GM21717 (cell line): Measurements from ENCODE around the gene BAHD1.
"Not testable (repeated sequence)": the region's sequence is repeated elsewhere in the genome, so short reads cannot be mapped to it uniquely, and the experiment has no call there.

Source experiments
- ATAC-seq: cut with Tn5 transposase; IDR thresholded peaks from one replicate; pipeline ENCODE4 v1.9.1; 2021; ENCODE audit warnings: mild to moderate bottlenecking, moderate library complexity; ENCODE audit not compliant: unreplicated experiment

The BAHD1 gene

DNA sequence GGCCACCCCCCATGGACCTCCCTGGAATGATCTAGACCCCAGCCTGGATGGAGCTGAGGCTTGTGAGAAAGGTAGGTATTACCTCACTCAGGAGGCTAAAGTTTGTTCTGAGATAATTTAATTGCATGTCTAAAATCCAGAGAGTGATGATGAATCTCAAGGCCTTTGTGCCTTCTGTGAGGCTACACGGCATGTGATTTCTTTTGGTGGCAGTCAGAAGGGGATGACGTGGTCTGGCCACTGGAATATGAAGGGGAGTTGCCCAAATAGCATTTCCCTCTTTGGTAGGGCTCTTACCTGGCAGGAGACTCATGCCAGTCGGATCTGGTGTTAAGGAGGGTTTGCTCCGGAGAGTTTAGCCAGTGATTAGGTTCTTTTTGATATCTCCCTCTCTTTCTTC, 2.5 kb downstream of the BAHD1 start:
- ATAC-seq = no peak

DNA sequence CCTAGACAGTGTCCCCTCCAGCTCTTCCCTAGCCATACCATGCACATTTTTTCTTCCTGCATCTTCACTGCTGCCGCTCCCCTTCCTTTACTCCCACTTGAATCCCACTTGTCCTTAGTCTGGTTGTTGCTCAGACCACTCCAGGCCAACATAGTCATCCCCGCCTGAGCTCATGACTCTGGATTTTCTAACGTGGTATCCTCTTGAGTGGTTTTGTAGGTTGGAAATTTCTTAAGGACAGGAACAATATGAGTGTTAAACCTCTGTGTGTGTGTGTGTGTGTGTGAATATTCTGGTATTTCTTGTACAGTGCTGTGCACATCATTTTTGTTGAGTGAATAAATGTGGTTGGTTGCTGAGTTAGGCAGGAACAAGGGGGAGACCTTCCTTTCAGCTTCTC, 3.1 kb downstream of the BAHD1 start:
- ATAC-seq = no peak

DNA sequence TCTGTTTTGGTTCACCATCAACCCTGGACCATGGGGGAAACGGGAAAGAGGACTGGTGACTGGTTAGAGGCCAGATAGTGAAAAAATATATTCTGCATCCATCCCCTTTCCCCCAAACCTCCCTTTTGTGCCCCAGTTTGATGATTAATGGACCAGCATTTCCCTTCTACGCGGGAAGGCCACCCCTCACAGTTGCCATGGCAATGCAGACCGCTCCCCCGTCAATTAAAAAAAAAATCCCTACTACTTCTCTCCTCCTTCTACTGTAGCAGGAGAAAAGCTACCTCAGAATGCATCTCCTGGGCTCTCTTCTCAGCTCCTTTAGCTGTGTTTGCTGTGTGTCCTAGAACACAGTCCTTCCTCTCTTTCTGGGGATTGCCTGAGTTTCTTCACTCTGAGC, 4.0 kb downstream of the BAHD1 start:
- no peak for ATAC-seq

DNA sequence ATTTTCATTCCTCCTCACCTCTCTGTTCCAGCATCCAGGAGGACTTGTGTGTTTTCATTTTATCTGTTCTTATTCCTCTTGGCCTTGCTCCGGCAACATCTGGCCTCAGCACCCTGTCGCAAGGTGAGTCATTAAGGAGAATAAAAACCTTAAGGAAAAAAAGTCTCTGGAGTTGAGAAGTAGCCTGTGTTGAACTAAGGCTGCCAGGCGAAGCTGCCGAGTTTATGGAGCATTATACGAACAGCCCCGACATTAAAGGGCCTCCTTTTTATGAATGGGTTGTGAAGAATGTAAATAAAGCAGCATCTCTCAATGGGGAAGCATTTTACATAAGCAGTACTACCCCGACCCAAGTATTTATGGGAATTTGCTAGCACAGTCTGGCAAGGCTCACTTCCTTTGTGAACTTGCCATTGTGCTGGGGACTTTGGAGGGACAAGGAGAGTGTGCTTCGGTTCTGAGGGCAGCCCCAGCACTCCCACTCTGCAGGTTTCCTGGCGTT, 4.7 kb downstream of the BAHD1 start:
- no peak for ATAC-seq

DNA sequence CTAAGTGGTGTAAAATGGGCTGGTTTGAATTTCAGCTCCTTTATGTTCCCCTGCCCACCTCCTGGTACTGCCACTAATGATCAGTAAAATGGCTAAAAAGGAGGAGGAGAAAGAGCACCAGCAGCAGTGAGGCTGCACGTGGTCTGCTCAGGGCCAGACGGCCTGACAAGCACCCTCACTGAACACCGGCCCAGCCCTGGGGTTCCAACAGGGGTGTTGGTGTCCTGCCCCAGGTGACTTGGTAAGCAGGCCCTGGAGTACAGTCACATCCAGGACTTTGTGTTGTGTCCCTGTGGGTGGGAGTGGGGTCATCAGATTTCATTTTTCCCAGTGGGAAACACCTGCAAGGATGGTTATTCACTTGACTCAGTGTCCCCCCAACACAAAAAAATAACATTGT, 5.4 kb downstream of the BAHD1 start:
- no peak for ATAC-seq

DNA sequence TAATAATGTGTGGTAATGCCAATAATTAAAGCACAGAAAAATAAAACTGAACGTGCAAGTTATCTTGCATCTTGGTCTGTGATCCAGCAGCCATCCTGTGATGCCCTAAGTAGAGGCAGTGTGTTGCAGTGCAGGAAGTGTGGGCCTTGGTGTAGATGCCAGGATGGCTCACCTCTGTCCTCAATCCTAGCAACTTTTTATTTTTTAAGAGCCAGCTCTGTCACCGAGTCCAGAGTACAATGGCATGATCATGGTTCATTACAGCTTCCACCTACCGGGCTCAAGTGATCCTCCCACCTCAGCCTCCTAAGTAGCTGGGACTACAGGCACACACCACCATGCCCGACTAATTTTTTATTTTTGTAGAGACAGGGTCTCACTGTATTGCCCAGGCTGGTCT, 7.6 kb downstream of the BAHD1 start:
- ATAC-seq = no peak

DNA sequence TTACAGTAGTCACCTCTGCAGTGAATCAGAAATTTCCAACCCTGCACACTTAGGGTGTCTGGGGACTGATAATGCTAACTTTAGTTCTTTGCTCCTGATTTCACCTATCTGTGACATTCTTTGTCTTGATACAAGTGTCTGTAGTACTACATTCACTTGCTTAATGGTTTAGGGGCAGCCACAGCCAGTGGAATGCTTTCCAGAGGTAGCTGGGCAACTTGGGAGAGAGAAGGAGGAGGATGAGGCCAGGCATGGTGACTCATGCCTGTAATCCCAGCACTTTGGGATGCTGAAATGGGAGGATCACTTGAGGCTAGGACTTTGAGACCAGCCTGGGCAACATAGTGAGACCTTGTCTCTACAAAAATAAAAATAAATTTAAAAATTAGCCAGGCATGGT, 8.5 kb downstream of the BAHD1 start:
- ATAC-seq = no peak

DNA sequence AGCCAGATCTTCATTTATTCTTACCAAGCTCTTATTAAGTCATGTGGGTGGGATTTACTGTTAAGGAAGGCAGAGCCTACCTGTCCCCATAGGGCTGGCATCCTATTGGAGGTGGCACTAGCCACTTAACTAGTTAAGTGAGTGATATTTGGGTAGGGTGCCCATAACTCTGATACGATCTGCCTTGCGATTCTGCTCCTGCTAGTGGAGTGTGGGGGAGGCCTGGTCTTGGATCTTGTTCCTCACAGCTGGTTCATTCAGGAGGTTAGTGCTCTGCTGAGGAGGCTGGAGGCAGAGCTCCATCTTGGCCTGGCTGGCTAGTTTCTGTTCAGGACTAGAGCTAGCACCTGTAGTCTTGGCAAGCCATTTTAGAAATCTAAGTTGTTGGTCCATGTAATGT, 9.3 kb downstream of the BAHD1 start:
- ATAC-seq = no peak

DNA sequence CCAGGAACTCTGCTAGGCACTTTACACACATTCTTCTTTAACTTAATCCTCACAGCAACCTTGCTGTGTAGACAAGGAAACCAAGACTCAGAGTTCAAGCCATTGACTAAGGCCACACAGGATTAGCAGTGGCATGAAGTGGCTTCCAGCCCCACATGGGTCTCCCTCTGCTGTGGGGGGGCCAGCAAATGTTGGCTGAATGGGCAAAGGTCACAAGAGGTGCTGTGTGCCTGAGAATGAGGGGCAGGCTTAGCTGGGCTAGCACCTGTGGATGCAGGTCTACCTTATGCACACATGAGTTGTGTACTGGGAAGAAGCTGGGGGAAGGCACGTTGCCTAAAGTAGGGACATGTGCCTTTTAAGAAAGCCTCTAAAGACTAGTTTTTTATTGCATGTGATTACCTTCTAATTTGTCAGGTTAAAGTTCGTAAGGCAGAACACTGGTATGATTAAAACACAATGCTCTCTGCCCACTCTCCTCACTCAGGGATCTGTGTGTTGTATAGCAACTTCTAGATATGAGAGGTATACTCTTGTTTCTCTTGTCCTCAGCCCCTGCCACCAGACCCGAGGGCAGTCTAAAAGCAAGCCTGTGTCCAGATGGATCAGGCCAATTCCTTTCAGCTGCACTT, 10.9 kb downstream of the BAHD1 start:
- no peak for ATAC-seq

DNA sequence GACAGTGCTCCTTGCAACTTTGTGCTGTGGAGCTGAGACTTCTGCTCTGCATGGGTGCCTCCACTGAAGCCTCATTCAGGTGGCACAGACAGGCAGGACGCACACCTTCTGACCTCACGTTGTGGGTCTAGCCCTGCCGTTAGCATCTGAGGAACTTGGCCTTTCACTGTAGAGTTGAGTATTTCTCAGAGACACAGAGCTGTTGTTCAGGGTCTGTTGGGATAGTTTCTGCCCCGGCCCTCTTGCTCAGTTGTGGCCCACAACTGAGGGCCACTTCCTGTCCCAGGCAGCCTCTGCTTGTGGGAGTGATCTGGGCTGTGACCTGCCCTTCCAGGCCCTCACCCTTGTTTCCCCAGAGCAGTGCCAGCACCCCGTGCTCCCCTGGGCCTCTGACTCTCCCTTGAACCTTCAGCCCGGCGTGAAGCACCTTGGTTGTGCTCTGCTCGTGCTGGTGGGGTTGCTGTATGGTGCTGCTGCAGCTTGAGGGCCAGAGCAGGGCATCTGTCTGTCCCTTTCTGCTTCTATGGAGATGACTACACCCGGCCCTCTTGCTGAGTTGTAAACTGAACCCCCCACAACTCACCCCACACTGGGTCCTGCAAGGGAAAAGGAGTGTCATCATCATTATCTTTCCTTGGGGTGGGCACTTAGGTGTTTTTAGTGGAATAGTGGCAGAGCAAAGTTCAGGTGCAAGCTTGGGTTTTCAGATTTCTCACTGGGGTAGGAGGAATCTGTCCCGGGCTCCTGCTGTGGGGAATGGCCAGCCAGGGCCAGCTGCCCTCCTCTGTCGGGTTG, 11.7 kb downstream of the BAHD1 start:
- ATAC-seq = no peak

DNA sequence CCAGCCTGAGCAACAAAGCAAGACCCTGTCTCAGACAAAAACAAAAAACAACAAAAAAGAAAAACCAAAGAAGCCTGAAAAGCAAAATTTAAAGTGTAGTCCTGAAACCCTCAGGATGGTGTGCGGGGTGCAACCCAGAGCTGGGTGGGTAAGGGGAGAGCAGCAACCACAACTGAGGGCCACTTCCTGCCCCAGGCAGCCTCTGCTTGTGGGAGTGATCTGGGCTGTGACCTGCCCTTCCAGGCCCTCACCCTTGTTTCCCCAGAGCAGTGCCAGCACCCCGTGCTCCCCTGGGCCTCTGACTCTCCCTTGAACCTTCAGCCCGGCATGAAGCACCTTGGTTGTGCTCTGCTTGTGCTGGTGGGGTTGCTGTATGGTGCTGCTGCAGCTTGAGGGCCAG, 13.2 kb downstream of the BAHD1 start:
- not testable (repeated sequence) for ATAC-seq

DNA sequence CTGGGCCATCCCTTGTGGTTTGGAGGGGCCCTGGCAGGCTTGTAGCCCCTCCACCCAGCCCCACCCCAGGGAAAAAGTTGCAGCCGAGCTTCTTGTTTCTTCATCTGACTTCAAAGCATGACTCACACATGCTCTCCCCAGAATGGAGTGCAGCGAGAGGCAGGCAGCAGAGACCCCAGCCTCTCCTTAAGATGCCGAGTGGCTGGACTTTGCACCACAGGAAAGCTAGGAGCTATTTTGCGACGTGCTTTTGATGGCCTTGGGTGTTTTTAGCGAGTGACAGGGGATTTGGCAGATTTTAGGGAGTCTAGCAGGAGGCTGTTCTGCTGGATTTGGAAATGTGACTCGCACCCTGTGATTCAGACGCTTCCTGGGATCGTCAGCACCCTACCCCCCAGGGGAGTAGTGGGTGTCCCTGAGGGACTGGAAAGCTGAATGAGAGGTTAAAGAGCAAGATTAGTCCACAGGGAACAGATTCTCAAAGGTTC, 14.2 kb downstream of the BAHD1 start:
- no peak for ATAC-seq

DNA sequence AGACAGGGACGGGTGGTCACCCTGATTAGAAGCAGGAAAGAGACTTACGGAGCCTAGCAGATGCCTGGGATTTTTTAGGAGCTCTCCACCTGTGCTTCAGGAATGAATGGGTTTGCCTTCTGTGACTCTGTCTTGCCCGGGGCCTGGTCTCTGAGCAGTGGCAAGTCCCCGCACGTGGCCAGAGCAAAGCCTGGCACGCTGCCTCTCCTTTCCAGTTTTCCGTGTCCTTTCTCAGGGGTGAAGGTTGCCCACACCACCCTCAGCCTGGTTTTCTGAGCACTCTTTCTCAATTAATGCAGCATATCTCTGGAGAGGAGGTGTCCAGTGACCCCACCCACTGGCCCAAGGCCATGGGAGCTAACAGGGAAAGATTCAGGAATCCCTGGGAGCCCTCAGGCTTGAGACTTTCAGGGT, 15.6 kb downstream of the BAHD1 start:
- ATAC-seq = no peak

DNA sequence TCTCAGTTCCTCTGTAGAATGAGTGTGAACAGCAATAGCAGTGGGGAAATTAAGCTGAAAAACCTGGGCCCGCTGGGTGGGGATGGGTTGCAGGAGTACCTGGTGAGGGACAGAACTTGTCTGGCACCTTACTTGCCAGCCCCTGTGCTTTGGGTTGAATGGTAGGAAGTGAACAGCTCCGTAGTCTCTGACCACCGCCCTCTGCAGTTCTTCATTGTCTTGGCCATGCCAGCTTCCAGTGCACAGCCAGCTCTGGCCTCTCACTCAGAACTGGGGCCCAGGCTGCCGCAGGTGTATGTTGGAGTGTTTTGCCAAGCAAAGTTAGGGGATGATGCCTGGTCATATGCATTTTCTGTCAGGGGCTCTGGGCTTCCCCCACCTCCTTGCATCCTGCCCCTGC, 16.0 kb downstream of the BAHD1 start:
- no peak for ATAC-seq

DNA sequence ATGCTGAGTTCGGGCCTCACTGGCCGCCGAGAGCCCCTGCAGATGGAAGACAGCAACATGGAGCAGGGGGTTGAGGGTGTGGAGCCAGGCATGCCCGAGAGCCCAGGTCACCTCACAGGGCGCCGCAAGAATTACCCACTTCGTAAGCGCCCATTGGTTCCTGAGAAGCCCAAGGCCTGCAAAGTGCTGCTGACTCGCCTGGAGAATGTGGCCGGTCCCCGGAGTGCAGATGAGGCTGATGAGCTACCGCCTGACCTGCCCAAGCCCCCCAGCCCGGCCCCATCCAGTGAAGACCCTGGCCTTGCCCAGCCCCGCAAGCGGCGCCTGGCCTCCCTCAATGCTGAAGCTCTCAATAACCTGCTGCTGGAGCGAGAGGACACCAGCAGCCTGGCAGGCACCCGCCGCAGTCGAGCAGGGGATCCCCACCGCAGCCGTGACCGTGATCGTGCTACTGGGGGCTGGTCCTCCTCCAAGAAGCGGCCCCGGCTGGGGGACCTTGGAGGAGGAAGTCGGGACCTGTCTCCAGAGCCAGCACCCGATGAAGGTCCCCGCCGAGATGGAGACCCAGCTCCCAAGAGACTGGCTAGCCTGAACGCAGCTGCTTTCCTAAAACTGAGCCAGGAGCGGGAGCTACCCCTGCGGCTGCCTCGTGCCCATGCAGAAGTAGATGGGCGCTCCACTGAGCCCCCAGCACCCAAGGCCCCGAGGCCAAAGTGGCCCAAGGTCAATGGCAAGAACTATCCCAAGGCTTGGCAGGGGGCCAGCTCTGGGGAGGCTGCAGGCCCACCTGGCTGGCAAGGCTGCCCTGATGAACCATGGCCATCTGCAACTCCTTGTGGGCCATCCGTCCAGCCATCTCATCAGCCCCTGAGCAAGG, 18.0 kb downstream of the BAHD1 start:
- no peak for ATAC-seq

DNA sequence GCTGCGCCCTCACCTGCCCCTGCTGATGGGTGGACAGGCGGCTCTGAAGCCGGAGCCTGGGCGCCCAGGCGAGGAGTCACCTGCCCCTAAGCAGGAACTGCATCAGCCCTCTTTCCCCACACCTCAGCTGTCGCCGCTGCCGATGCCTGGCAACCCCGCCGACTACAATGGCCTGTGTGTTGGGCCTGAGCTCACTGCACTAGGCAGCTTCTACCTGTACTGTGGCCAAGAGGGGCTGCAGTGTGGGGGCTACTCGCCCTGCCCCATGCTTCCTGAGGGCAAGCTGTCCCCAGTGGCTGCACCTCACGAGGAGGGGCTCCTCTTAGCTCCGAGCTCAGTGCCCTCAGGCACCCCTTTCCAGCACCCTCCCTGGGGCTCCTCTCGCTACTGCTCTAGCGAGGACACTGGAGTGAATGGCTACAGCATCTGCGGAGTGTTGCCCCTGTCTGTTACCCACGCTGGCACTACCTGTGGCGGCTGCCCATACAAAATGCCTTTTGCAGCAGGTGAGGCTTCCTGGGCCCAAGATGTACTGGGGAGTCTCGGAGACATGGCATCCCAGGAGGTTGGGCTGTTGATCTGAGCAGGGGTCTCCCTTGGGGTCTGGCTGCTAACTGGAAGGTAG, 18.8 kb downstream of the BAHD1 start:
- no peak for ATAC-seq

DNA sequence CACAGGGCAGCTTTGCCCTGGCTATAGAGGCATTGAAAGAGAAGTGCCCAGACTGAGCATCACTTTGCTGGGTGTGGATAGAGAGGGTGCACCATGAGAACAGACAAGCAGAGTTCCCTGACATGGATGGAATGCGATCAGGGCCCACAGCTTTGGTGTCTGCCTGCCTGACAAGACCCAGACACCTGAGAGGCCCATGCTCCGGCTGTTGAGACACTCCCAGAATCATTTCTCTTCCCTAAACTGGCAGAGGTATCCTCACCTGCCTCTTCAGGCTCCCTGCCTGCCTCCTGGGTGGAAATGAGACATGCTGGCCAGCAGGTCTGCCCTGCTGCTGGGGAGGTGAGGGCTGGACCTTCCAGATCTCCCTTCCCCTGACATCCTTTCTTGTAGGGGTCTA, 19.7 kb downstream of the BAHD1 start:
- no peak for ATAC-seq

DNA sequence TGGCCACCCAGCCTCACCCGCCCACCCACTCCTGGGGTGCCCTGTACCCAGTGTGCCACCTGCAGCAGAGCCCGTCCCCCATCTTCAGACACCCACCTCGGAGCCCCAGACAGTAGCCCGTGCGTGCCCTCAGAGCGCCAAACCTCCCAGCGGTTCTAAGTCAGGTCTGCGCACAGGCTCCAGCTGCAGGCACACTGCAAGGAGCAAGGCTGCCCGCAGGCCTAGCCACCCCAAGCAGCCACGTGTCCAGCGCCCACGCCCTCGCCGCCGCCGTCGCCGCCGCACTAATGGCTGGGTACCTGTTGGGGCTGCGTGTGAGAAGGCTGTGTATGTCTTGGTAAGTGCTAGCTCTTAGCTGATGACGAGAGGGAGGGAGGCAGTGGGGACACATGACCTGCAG, 21.2 kb downstream of the BAHD1 start:
- ATAC-seq = no peak

DNA sequence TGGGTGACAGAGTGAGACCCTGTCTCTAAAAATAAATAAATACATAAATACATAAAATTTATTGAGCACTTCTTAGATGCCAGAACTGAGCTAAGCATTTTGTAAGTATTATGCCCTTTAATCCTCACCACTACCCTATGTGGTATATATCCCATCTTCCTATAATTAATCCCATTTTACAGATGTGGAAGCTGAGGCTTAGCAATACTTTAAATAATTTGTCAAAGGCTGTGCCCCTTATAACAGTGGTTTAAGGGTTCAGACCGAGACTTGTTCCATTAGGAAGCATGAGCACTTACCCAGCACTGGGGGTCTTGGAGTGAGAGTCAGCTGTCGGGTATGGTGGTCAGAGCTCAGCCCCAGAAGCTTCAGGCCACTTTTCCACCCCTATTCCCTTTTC, 22.5 kb downstream of the BAHD1 start:
- no peak for ATAC-seq

DNA sequence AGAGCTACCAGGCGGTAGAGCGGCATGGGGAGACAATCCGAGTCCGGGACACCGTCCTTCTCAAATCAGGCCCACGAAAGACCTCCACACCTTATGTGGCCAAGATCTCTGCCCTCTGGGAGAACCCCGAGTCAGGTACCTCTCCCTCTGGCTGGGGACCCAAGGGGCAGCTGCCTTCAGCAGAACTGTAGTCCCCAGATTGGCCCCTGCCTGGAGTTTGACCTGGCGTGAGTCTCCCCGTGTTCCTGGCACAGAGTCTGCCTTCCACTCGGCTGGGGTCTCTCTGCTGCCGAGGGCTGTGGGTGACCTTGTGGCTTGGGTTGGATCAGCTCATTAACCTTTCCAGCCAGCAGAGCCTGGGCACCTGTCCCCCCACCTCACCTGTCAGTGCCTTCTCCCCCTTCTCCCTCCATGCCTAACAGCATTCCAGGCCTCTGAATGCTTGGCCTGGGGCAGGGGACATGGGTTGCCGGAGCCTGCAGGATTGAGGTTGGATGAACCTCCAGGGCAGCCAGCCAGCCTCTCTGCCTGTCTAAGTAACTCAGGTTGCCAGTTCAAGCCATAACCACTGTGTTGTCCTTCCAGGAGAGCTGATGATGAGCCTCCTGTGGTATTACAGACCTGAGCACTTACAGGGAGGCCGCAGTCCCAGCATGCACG, 23.3 kb downstream of the BAHD1 start:
- ATAC-seq = no peak
